Measurements from ENCODE around the gene TPX2.
"Not testable (repeated sequence)": the region's sequence is repeated elsewhere in the genome, so short reads cannot be mapped to it uniquely, and the experiment has no call there.

The TPX2 gene

GRCh38 chr20:31764641-31765305 is 25.7 kb downstream of the TPX2 start:
- DNase-seq, result no peak

GRCh38 chr20:31767805-31768204 is 28.7 kb downstream of the TPX2 start:
- DNase-seq, result no peak

GRCh38 chr20:31769681-31770080 is 30.6 kb downstream of the TPX2 start:
- DNase-seq, result no peak

GRCh38 chr20:31770243-31770642 is 31.2 kb downstream of the TPX2 start:
- DNase-seq, result no peak

- no peak for DNase-seq
Observed at GRCh38 chr20:31774408-31774807, 35.3 kb downstream of the TPX2 start.

GRCh38 chr20:31780839-31781238 is 41.7 kb downstream of the TPX2 start:
- DNase-seq, result no peak

GRCh38 chr20:31781945-31782344 is 42.9 kb downstream of the TPX2 start:
- DNase-seq, result no peak

- DNase-seq, result no peak
Observed at GRCh38 chr20:31784354-31785044, 45.4 kb downstream of the TPX2 start.

GRCh38 chr20:31785089-31785488 is 46.0 kb downstream of the TPX2 start:
- no peak for DNase-seq

GRCh38 chr20:31788578-31788977 is 49.5 kb downstream of the TPX2 start:
- no peak for DNase-seq

GRCh38 chr20:31790401-31790800 is 51.3 kb downstream of the TPX2 start:
- no peak for DNase-seq

GRCh38 chr20:31797364-31797763 is 58.3 kb downstream of the TPX2 start:
- DNase-seq, result no peak

GRCh38 chr20:31801508-31801907 is 62.4 kb downstream of the TPX2 start:
- DNase-seq, result no peak

GRCh38 chr20:31803552-31804291 is 64.6 kb downstream of the TPX2 start:
- DNase-seq, result no peak

GRCh38 chr20:31806564-31807355 is 67.7 kb downstream of the TPX2 start:
- DNase-seq, result no peak

- no peak for DNase-seq
Observed at GRCh38 chr20:31808481-31808880, 69.4 kb downstream of the TPX2 start.

GRCh38 chr20:31809661-31810060 is 70.6 kb downstream of the TPX2 start:
- DNase-seq, result no peak

GRCh38 chr20:31811198-31811597 is 72.1 kb downstream of the TPX2 start:
- DNase-seq, result no peak

- no peak for DNase-seq
Observed at GRCh38 chr20:31811796-31812728, 73.0 kb downstream of the TPX2 start.

- DNase-seq, result no peak
Observed at GRCh38 chr20:31813611-31814010, 74.5 kb downstream of the TPX2 start.

GRCh38 chr20:31814142-31814541 is 75.1 kb downstream of the TPX2 start:
- DNase-seq, result not testable (repeated sequence)
